GM12878 (cell line): ENCODE measurements around the gene PTGS1. TPM values are rescaled to one million over a fixed set of nuclear protein-coding genes. Genes with fewer than 3 reads are reported as not detected.

Experiments
- ATAC-seq: fragments of 200-7000 bp; cut with Tn5 transposase; 3 replicates; pipeline ENCODE4 v1.9.1; 2020; ENCODE audit warnings: mild to moderate bottlenecking, moderate library complexity
- BruUV-seq: library from RNA; stranded (reverse); fragments of 400-500 nt; replicated peaks from 2 replicates; lab custom pipeline; 2021; lab: Mats Ljungman, UMichigan
- CTCF ChIA-PET: fragments of 300-600 bp; sonication (Branson Sonifier 250); formaldehyde crosslinking; extraction: SDS; loops from one replicate; lab custom pipeline; 2021; ENCODE audit warnings: inconsistent platforms; lab: Yijun Ruan, JAX
- POLR2A ChIA-PET: fragments of 350-600 bp; formaldehyde crosslinking; extraction: SDS; loops from one replicate; lab custom pipeline; 2021; ENCODE audit warnings: inconsistent platforms; lab: Charles Lee
- RAD21 ChIA-PET: fragments of 300-600 bp; sonication (Branson Sonifier 250); formaldehyde crosslinking; loops from one replicate; lab custom pipeline; 2023; ENCODE audit warnings: antibody characterized with exemption; ENCODE audit not compliant: unreplicated experiment; lab: Charles Lee
- SMC1A ChIA-PET: fragments of 300-600 bp; sonication (Branson Sonifier 250); formaldehyde crosslinking; loops from one replicate; lab custom pipeline; 2023; ENCODE audit not compliant: unreplicated experiment, uncharacterized antibody; lab: Charles Lee
- DNase-seq: peaks from one replicate; pipeline ENCODE4 v3.0.0-alpha.2; 2011; ENCODE audit warnings: low read depth, low spot score
- FAIRE-seq: peaks from 3 replicates; lab custom pipeline; 2011; peaks lifted over from hg19 to GRCh38; lab: Jason Lieb, UNC
- H2AFZ ChIP-seq: 2 replicates; pipeline ENCODE4 v1.6.0; 2011; ENCODE audit warnings: low read depth, low read length, control low read depth; ENCODE audit not compliant: control insufficient read depth
- H3K27ac ChIP-seq: 2 replicates; pipeline ENCODE4 v1.5.1; 2011; ENCODE audit warnings: control low read depth; ENCODE audit not compliant: control insufficient read depth, insufficient read depth
- H3K27me3 ChIP-seq, 2 experiments: replicated peaks in 1 of 2; 2 replicates each; pipeline versions ENCODE4 v1.6.0 to v1.6.1; 2011; ENCODE audit warnings: low read length in 1 of 2; ENCODE audit not compliant: control insufficient read depth in 2 of 2, insufficient read depth in 2 of 2
- H3K36me3 ChIP-seq, 2 experiments: 2 replicates each; pipeline ENCODE4 v1.5.1; 2011; ENCODE audit warnings: low read length in 1 of 2; ENCODE audit not compliant: control insufficient read depth in 2 of 2, insufficient read depth in 2 of 2
- H3K4me1 ChIP-seq: 2 replicates; pipeline ENCODE4 v1.6.1; 2011; ENCODE audit warnings: mild to moderate bottlenecking, low read length, moderate library complexity, mixed read lengths; ENCODE audit not compliant: control insufficient read depth, insufficient read depth
- H3K4me2 ChIP-seq: 2 replicates; pipeline ENCODE4 v1.6.0; 2011; ENCODE audit warnings: control low read depth; ENCODE audit not compliant: control insufficient read depth, insufficient read depth
- H3K4me3 ChIP-seq: fragments of 200-600 bp; sonication (generic); 2 replicates; pipeline ENCODE4 v1.5.1; 2016
- H3K79me2 ChIP-seq: 2 replicates; pipeline ENCODE4 v1.6.0; 2011; ENCODE audit warnings: low read length; ENCODE audit not compliant: control insufficient read depth, insufficient read depth
- H3K9ac ChIP-seq: 2 replicates; pipeline ENCODE4 v1.8.0; 2011; ENCODE audit warnings: low read length, control low read depth, mixed read lengths; ENCODE audit not compliant: control insufficient read depth, insufficient read depth
- H3K9me3 ChIP-seq: replicated peaks from 3 replicates; pipeline ENCODE4 v1.5.1; 2011; ENCODE audit warnings: mild to moderate bottlenecking, low read length; ENCODE audit not compliant: control insufficient read depth, insufficient read depth
- H4K20me1 ChIP-seq: 2 replicates; pipeline ENCODE4 v1.6.0; 2011; ENCODE audit not compliant: control insufficient read depth, insufficient read depth
- BACH1 ChIP-seq: fragments of 450-650 bp; IDR thresholded peaks from 2 replicates; pipeline ENCODE4 v1.6.1; 2017; ENCODE audit warnings: mild to moderate bottlenecking, borderline replicate concordance
- IKZF2 ChIP-seq, 2 experiments: fragments of 450-650 bp; IDR thresholded peaks; 2 replicates each; pipeline ENCODE4 v1.6.1; 2017; ENCODE audit warnings: mild to moderate bottlenecking in 2 of 2, moderate library complexity in 2 of 2
- NFYA ChIP-seq: IDR thresholded peaks from 2 replicates; pipeline ENCODE4 v1.6.1; 2011; ENCODE audit warnings: low read depth, mild to moderate bottlenecking, low read length, improper control_type of control experiment, borderline replicate concordance
- STAT1 ChIP-seq: fragments of 450-650 bp; conservative IDR thresholded peaks from 2 replicates; pipeline ENCODE4 v1.6.1; 2014; ENCODE audit warnings: antibody characterized with exemption, mild to moderate bottlenecking
- TBL1XR1 ChIP-seq: IDR thresholded peaks from 2 replicates; pipeline ENCODE4 v1.6.1; 2012; ENCODE audit warnings: low read depth, low read length, improper control_type of control experiment
- WGBS: methylation state at CpG from one replicate; pipeline ENCODE4 v1.1.6; 2016; ENCODE audit warnings: low lambda C conversion rate; ENCODE audit not compliant: insufficient replicate concordance, insufficient coverage; ENCODE audit errors: missing lambda C conversion rate; 5-methylcytosine and 5-hydroxymethylcytosine counted together
- in situ Hi-C: fragments of 300-500 bp; cut with MboI; formaldehyde crosslinking; loops from 9 replicates; pipeline ENCODE4 v1.14.3; 2018; ENCODE audit warnings: mixed read lengths
- intact Hi-C: fragments of 100-400 bp; cut with micrococcal nuclease; formaldehyde crosslinking; loops from one replicate; pipeline ENCODE4 v1.14.2; 2022; ENCODE audit not compliant: unreplicated experiment
- polyA plus RNA-seq, 11 experiments: library from polyadenylated mRNA; depleted of rRNA in 4 of 11; unstranded in 6 of 11; stranded (reverse) in 5 of 11; fragments of >200 nt; fragmentation: Nextera tagmentation in 4 of 11; fragmentation: Illumina TruSeq in 1 of 11; extraction: Ambion mirVana in 4 of 11; extraction: Trizol in 1 of 11; gene quantifications; 1 replicate in 1 of 11; 2 replicates in 10 of 11; pipeline versions ENCODE4 v1.2.1 to v1.2.3, GENCODE V29; 2011 to 2016; ENCODE audit warnings: inconsistent platforms in 2 of 11, missing spikeins in 2 of 11, low read depth in 1 of 11
- total RNA-seq, 4 experiments: library from RNA; depleted of rRNA in 3 of 4; stranded (reverse); fragments of >200 nt in 3 of 4; fragmentation: Illumina TruSeq in 1 of 4; extraction: Trizol in 1 of 4; gene quantifications; 2 replicates each; pipeline versions ENCODE4 v1.2.1 to v1.2.3, GENCODE V29; 2013 to 2021
- TF ChIP-seq, protein P1 (sequence below): fragments of 450-650 bp; IDR thresholded peaks from 2 replicates; pipeline ENCODE4 v1.6.1; 2017; ENCODE audit warnings: mild to moderate bottlenecking, moderate library complexity
- TF ChIP-seq, protein P2 (sequence below): fragments of 450-650 bp; IDR thresholded peaks from 2 replicates; pipeline ENCODE4 v1.6.1; 2014; ENCODE audit warnings: mild to moderate bottlenecking
- TF ChIP-seq, protein P3 (sequence below): fragments of 450-650 bp; conservative IDR thresholded peaks from 2 replicates; pipeline ENCODE4 v1.6.1; 2017; ENCODE audit warnings: mild to moderate bottlenecking, moderate library complexity
- TF ChIP-seq, protein P4 (sequence below): fragments of 450-650 bp; IDR thresholded peaks from 2 replicates; pipeline ENCODE4 v1.6.1; 2017; ENCODE audit warnings: mild to moderate bottlenecking, moderate library complexity

PTGS1 gene
- total and polyA plus RNA-seq, 10 of the 15 experiments (the other 5 are each of a cell fraction or from before 2014, with no cell fraction given): 0.16 to 2.8 (median 0.96) TPM

DNA sequence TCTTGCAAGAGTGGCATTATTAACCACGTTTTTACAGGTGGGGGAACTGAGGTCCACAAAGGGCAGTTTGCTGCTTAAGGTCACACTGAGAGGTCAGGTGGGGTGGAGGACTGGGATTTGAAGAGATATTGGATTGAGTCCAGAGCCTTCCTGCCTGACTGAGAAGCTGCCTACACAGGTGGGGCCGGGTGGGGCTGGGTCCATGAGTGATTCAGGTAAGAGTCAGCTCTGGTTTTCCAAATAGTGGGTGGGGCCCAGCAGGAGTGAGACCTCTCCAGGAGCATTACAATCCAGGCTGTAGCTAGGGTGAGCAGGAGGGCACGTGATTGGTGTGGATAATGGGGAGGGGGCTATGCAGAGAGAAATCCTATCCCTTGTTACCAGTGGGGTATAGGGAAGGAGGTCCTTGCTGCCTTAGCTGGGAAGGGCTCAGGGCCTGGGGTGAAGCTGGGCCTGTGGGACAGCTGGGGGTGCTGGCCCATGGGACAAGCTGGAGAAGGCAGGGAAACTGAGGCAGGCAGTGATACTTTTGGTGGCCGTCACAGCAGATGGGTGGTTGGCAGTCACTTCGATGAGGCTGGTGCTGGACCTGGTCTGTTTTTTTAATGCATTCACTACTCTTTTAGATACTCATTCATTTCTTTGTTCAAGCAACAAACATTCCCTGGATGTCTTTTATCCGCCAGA lies 2.9 kb upstream of the PTGS1 start:
- no peak for FAIRE-seq
- WGBS: 49% methylated on average over 6 of the region's 6 CpGs
- ChIA-PET SMC1A (no interaction called here), CTCF (interaction anchor here (0.8 kb wide), 1 partner anchor 87 kb away, joined by 3 read pairs; no protein-coding TSS in a partner anchor), RAD21 (no interaction called here), POLR2A (interaction anchor here (0.6 kb wide), 1 partner anchor 378 kb away, joined by 4 read pairs; no protein-coding TSS in a partner anchor)
- Histone ChIP-seq H3K4me1 (peaks cover 23% of the 10 kb centered on the region), H3K27me3 (no peaks in the 10 kb centered on the region; a peak in 1 of 4 replicates), H3K36me3 (no peaks in the 10 kb centered on the region), H3K9ac (no peak overlapping the region), H3K9me3 (no peaks in the 10 kb centered on the region; the same call in 2 of the 3 replicates), H3K79me2 (no peaks in the 10 kb centered on the region), H3K4me2 (no peak overlapping the region), H2AFZ (no peak overlapping the region), H3K4me3 (no peak overlapping the region), H4K20me1 (no peaks in the 10 kb centered on the region), H3K27ac (no peak overlapping the region)
- no TSS peak for BruUV-seq
- intact Hi-C loops (loop anchor here (5.0 kb wide), 1 partner anchor 84 kb away; no protein-coding TSS in a partner anchor), in situ Hi-C loops (no loop called here)
- DNase-seq: no peak
- no peak for ATAC-seq
- TF ChIP-seq STAT1 (no peak), TBL1XR1 (no peak), NFYA (no peak), IKZF2 (IDR thresholded peaks at IDR 0.05) (no peak), BACH1 (no peak)
- TF ChIP-seq, protein P1, sequence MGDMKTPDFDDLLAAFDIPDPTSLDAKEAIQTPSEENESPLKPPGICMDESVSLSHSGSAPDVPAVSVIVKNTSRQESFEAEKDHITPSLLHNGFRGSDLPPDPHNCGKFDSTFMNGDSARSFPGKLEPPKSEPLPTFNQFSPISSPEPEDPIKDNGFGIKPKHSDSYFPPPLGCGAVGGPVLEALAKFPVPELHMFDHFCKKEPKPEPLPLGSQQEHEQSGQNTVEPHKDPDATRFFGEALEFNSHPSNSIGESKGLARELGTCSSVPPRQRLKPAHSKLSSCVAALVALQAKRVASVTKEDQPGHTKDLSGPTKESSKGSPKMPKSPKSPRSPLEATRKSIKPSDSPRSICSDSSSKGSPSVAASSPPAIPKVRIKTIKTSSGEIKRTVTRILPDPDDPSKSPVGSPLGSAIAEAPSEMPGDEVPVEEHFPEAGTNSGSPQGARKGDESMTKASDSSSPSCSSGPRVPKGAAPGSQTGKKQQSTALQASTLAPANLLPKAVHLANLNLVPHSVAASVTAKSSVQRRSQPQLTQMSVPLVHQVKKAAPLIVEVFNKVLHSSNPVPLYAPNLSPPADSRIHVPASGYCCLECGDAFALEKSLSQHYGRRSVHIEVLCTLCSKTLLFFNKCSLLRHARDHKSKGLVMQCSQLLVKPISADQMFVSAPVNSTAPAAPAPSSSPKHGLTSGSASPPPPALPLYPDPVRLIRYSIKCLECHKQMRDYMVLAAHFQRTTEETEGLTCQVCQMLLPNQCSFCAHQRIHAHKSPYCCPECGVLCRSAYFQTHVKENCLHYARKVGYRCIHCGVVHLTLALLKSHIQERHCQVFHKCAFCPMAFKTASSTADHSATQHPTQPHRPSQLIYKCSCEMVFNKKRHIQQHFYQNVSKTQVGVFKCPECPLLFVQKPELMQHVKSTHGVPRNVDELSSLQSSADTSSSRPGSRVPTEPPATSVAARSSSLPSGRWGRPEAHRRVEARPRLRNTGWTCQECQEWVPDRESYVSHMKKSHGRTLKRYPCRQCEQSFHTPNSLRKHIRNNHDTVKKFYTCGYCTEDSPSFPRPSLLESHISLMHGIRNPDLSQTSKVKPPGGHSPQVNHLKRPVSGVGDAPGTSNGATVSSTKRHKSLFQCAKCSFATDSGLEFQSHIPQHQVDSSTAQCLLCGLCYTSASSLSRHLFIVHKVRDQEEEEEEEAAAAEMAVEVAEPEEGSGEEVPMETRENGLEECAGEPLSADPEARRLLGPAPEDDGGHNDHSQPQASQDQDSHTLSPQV: no peak
- TF ChIP-seq, protein P2, sequence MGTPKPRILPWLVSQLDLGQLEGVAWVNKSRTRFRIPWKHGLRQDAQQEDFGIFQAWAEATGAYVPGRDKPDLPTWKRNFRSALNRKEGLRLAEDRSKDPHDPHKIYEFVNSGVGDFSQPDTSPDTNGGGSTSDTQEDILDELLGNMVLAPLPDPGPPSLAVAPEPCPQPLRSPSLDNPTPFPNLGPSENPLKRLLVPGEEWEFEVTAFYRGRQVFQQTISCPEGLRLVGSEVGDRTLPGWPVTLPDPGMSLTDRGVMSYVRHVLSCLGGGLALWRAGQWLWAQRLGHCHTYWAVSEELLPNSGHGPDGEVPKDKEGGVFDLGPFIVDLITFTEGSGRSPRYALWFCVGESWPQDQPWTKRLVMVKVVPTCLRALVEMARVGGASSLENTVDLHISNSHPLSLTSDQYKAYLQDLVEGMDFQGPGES: no peak
- TF ChIP-seq, protein P3, sequence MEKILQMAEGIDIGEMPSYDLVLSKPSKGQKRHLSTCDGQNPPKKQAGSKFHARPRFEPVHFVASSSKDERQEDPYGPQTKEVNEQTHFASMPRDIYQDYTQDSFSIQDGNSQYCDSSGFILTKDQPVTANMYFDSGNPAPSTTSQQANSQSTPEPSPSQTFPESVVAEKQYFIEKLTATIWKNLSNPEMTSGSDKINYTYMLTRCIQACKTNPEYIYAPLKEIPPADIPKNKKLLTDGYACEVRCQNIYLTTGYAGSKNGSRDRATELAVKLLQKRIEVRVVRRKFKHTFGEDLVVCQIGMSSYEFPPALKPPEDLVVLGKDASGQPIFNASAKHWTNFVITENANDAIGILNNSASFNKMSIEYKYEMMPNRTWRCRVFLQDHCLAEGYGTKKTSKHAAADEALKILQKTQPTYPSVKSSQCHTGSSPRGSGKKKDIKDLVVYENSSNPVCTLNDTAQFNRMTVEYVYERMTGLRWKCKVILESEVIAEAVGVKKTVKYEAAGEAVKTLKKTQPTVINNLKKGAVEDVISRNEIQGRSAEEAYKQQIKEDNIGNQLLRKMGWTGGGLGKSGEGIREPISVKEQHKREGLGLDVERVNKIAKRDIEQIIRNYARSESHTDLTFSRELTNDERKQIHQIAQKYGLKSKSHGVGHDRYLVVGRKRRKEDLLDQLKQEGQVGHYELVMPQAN: no peak
- TF ChIP-seq, protein P4, sequence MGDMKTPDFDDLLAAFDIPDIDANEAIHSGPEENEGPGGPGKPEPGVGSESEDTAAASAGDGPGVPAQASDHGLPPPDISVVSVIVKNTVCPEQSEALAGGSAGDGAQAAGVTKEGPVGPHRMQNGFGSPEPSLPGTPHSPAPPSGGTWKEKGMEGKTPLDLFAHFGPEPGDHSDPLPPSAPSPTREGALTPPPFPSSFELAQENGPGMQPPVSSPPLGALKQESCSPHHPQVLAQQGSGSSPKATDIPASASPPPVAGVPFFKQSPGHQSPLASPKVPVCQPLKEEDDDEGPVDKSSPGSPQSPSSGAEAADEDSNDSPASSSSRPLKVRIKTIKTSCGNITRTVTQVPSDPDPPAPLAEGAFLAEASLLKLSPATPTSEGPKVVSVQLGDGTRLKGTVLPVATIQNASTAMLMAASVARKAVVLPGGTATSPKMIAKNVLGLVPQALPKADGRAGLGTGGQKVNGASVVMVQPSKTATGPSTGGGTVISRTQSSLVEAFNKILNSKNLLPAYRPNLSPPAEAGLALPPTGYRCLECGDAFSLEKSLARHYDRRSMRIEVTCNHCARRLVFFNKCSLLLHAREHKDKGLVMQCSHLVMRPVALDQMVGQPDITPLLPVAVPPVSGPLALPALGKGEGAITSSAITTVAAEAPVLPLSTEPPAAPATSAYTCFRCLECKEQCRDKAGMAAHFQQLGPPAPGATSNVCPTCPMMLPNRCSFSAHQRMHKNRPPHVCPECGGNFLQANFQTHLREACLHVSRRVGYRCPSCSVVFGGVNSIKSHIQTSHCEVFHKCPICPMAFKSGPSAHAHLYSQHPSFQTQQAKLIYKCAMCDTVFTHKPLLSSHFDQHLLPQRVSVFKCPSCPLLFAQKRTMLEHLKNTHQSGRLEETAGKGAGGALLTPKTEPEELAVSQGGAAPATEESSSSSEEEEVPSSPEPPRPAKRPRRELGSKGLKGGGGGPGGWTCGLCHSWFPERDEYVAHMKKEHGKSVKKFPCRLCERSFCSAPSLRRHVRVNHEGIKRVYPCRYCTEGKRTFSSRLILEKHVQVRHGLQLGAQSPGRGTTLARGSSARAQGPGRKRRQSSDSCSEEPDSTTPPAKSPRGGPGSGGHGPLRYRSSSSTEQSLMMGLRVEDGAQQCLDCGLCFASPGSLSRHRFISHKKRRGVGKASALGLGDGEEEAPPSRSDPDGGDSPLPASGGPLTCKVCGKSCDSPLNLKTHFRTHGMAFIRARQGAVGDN: no peak
